SHP77 (cell line): ENCODE results near the gene VPS29.
A peak's percentile ranks its signal among the peaks of the same experiment; 100 is the strongest.
"Not testable (repeated sequence)": the region's sequence is repeated elsewhere in the genome, so short reads cannot be mapped to it uniquely, and the experiment has no call there.

ENCODE experiments used
- DNase-seq, 2 experiments: peaks; one replicate each; lab custom pipeline; 2025; lab: John Stamatoyannopoulos, UW

VPS29 gene

DNA sequence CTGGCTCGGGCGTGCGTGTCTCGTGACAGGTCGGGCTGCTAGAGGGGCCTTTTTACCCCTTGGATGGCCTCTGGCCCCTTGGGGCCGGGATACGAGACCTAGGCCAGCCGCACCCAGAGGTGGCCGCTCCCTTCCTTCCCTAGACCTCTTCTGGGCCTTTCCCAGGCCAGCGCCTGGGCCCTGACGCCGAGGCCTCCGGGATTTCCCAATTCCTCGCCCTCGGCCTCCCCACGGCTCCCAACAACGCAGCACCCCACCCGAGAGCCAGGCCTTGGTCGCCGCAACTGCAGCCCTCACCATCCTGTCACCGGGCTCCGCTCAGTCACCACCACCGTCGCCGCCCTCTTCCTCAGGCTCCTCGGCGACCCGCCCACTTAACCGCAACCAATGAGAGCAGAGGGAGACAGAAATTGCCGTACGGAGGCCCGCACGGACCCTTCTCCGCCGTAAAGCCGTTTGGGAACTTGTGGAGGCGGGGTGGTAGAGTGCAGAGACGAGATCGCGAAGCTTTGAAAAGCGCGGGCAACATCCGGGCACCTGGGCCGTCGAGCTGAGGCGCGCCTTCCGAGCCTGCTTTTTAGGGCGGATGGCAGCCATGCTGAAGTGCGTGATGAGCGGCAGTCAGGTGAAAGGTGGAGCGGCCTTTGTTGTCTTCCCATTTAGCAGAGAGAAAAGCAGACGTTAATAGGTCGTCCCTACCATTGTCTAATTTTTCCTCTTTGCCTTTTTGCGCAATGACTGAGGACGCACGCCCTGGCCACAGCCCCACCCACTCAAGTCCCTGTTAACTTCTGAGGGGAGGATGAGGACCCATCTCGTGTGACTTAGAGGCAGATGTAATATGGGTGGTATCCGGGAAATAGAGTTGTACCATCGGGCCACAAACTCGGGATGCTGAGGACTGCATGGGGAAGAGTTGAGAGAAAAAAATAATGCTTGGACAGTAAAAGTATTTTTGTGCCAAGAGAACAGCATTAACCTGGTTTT lies at the start of gene VPS29, which contains the start of gene RAD9B:
Gene VPS29 (minus strand): TSS at position 360 of the 987 bp plus-strand sequence. CDS start 60 bp downstream, at position 300.
Gene RAD9B (plus strand): TSS at position 580 of the 987 bp plus-strand sequence. CDS start 7 bp downstream, at position 587.
- peak; percentile 96 to 98 for DNase-seq

DNA sequence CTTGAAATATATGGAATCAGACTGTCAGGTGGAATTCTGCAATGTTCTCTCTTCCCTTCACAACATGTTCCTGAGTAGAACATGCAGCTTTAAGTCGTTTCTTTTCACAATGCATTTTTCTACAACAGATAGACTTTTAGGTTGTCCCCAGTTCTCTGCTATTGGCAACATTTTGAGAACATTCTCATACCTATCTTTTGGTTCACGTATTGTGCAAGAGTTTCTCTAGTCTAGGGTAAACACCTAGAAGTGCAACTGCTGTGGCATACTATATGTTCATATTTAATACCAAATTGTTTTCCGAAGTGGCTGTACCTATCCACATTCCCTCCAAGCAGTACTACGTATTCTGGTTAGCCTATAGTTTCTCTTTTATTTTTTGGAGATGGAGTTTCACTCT lies 49.1 kb upstream of the VPS29 start:
- no peak for DNase-seq

DNA sequence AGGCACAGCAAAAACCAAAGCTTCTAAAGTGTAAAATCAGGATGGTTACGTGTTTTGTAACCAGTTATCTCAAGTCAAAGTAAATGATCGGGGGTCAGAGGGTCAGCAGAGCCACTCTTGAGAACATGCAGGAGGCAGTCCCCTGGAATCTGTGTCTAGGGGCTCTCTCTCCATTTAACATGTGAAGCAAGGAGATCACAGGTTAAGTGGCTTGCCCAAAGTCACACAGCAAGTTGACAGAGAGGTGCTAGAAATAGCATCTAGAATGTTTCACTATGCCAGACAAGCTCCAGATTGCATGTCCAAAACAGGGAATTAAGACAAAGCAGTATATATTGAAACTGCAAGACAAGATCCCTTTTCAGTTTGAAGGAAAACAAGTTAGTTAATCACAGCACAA lies 47.8 kb upstream of the VPS29 start:
- no peak for DNase-seq

DNA sequence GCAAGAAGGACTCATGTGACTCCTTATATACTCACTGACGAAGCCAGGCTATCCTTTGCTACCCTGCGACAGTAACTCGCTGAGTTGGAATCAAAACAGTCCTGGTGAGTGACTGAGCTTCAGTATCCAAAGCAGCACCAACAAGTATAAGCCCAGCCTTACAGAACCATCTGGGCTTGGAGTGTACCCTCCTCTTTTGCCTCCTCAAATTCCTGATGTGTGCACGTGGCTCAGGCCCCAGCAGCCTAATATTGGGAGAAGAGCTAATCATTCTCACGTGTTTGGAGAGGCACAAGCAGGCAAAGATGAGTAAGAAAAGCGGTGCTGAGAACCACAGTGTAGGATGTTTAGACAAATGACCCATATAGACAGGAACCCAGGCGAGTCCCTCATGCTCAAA lies 46.8 kb upstream of the VPS29 start:
- DNase-seq = no peak

DNA sequence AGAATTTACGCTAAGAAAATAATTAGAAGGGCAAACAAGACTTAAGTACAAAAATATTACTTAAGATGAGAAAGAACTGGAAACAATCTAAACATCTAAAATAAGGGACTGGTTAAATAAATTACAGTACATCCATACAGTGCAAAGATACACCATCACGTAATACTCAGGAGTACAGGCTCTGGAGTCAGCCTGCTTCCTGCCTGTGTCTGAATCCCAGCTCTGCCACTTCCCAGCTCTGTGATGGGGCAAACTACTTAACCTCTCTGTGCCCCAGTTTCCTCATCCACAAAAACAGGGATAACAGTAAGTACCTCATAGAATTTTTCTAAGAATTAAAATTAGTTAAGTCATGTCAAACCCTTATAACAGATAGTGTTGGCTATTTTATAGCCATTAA lies 45.2 kb upstream of the VPS29 start:
- no peak for DNase-seq

DNA sequence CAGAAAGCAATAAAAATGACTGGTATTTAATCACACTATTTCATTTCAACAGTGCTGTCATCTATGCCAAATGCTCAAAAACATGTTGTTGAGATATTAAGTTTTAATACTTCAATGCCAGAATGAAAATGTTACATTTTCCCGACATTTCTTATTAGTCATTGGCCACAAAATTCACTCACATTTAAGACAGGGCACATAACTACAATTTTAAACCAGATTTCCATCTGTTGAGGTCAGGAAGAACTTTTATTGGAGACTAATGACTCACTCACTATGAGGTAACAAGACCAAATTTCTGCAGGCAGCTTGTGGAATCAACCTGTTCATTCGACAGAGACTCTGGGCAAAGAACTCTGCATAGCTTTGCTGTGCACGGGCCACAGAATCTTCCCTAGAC lies 44.4 kb upstream of the VPS29 start:
- DNase-seq = no peak

DNA sequence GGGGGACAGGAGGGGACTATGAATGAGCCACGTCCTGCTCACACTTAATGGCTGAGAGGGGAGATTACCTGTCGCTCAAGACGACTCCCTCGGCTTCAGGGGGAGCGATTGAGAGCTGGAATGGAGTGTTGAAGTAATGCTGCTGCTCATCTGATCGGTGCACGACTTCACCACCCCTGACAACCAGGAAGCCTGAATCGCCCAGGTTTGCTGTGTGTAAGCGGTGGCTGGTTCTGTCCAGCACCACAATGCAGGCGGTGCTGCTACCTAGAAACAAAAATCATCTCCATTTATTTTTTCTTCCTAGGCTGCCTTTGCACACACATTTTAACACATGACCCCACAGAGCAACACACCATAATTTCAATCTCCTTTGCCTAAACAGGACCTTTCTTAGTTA lies 43.9 kb upstream of the VPS29 start:
- DNase-seq = no peak

DNA sequence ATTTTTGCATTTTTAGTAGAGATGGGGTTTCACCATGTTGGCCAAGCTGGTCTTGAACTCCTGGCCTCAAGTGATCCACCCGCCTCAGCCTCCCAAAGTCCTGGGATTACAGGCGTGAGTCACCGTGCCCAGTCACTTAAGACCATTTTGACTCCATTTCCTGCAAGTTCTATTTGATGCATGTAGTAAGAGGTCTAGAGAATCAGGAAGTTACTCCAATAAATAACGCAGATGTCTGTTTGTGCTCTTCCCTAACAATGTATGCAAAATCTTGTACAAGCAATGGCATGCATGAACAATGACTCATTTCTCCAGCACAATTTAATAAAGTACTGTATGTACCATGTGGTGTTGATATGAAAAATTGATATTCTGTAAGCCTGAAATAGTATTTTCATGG lies 43.3 kb upstream of the VPS29 start:
- DNase-seq = not testable (repeated sequence)

DNA sequence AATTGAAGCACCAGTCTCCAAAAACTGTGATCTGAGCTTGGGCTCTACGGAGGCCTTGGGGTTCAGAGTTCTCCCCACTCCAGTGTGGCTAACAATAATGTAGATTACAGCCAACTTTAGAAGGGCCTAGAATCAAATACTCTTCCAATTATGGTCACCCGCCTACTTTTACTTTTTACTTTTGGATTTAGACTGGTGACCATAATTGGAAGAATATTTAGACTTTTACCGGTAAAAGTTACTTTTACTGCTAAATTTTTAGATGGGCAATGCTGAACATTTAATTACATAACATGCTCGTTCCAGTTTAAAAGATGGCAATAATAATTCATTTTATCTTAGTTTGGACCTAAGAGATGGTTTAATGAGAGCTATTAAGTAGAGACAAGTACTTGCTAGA lies 42.1 kb upstream of the VPS29 start:
- no peak for DNase-seq

DNA sequence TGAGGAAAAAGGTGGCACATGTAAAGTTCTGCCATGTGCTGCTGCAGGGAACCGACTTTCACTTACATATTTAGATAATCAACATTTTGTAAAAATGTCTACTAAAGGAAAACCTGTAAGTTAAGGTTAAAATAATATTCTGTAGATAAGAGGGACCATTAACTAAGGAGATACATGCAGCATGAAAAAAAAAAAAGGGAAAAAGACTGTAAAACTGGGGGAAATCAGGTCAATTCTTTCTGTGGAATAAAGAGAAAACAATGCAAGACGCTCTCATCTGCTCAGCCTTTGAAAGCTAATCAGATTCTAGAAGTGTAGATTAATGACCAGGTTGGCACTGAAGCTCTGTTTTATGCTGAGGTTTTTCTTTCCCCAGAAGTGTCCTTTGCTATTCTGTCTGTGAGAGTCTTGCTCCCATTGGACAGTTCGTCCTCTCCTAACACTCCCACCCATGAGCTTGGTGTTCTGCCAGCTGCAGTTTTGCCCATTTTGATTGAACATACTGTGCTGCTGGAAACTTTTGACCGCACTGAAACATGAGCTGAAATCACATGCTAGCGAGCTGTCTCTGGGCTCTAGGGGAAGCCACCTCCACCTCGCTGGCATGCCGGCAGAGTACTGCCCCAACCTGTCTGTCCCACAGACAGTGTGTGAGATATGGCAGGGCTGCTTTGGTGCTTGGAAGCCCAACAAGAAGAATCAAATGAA lies 41.5 kb upstream of the VPS29 start:
- no peak for DNase-seq

DNA sequence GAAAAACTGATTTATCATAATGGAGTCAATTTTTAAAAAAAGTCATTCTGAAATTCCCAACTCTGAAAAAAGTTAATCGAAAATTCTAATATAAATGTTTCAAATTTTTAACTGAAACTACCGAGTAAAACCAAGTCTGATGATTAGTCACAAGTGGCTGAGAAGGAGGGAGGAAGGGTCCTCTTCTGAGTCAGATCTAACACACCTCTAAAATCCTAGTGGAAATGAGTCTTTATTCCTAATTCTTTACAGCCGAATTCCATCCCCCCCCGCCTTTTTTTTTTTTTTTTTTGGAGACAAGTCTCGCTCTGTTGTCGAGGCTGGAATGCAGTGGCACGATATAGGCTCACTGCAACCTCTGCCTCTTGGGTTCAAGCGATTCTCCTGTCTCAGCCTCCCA lies 38.1 kb upstream of the VPS29 start:
- no peak for DNase-seq

DNA sequence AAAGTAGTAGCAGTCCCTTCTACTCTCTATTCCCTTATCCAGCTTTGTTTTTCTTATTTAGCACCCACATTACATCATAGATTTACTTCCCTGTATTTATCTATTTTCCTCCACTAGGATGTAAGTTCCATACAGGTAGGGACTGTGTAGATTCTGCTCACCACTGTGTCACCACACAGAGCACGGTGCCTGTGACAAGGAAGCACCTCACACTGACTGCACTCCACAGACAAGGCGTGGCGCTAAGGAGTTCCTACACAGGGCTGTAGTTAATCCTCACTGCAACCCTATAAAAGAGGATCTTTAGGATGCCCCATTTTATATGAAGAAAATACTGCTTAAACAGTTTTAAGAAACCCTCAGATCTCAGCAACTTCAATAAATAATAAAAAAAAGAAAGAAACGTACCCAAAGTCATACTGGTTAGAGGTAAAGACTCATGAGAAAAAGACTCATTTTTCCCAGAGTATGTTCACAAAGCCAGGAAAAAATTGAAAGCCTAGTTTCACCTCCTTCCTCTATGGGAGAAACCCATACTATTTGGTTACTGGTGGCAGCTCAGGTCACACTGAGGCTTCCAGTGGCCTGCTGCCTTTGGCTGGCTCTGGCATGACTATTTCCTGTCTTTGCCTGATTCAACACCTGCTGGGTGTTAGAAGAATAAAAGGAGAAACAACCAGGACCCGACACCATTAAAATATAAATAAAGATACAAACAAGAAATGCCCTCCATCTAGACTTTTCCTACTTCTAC lies 37.1 kb upstream of the VPS29 start:
- DNase-seq = no peak

DNA sequence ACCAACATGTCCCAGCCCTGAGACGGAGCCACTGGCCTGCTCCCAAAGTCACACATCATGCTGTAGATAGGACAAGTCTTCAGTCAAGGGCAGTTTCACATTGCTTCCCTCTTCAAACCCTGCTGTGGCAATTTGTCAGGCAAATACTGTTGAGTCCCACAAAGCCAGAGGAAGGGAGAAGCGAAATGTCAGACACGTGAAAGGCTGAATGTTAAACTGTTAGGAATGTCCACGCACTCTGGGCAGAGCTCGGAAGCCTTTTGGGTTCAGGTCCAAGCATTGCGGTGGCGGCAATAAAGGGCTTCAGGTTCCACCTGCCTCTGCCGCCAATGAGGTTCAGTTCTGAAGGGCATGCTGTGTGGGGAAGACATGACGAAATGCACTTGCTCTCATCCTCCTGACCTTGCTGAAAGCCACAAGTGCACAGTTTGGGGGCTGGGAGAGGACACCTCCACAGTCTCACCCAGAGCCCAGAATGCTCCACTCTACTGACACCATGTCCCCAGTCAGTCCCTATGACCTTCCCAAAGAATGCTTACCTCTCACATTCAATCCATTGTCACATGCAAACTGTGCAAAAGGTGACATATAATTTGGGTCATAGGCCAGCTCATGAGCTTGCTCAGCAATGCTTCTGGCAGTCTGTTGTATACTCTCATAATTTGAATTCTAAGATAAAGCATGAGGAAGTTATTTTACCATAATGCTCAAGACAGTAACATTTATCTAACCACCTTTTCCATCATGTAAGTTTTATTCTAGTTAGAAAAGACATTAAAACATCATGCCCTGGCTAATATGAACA lies 35.9 kb upstream of the VPS29 start:
- DNase-seq = no peak

DNA sequence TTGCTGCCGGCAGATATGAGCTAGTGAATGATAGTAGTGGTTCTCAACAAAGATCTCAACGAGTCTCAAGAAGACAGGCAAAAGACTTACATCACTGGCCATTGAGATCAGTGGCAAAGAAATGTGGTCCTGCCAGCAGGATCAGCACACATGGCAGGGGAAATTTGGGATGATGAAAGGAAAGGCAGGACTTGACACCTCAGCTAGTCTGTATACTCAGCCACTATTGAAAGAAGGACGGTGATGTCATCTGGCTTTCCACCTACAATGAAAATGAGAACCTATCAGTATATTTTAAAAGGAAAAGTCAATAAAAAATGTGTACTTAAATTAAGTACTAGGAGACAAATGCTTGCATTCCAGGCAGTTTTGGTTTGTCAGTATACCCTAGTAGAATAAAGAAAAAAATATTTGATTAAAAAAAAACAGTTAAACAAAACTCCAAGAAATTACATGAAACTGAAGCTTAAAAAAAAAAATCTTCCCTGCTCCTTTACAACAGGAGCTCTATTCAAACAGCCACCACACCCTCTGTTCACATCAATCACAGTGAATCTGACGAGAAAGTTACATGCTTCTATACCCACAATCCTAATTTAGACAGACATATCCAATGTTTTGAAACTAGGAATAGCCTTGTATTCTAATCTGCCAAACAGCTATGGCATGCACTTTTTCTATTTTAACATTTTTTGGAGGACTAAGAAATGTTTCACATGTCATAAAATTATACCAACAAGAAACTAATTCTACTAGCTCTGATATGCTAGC lies 35.1 kb upstream of the VPS29 start:
- DNase-seq = no peak

DNA sequence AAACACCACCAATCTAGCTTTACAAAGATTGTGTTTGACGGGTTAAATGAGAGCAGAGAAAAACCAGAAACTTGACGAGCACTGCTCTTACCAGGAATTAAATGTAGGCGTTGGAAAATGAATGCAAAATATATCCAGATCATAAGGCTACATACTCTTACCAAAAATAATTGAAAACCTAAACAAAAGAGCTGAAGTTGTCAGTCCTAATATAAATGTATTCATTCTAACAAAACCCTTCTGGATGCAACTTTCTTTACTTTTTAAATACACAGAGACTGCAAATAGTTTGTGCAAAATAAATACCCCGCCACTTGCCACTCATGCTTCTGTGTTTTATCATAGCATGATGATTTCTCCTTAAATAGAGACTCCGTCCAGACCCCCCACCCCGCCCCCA lies 32.9 kb upstream of the VPS29 start:
- DNase-seq = no peak

DNA sequence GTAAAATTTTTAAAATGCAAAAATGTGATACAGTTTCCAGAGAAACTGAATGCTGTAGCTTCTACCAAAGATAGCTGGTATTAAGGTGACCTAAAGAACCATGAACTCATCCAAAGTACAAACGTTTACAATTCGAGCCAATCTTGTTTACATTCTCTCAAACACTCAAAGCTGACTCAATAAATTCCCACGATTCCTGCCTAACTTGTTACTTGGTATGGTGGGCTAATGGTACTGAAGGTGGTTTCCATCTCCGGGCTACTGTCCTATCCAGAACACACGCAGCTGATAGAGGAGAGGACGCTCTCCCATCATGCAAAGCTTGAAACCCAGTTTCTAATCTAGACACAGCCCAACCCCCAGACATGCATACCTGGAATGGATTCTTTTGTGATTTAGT lies 31.7 kb upstream of the VPS29 start:
- DNase-seq = no peak

DNA sequence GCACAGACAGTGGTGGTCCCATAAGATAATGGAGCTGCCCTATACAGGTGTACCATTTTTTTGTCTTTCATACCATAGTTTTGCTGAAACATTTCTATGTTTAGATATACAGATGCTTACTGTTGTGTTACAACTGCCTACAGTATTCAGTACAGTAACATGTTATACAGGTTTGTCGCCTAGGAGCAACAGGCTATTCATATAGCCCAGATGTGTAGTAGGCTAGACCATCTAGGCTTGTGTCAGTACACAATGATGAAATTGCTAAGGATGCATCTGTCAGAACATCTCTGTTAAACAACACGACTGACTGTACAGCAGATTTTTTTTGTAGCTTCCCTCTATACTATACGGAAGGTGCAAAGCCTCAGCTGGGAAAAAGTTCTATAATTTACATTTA lies 30.7 kb upstream of the VPS29 start:
- no peak for DNase-seq

DNA sequence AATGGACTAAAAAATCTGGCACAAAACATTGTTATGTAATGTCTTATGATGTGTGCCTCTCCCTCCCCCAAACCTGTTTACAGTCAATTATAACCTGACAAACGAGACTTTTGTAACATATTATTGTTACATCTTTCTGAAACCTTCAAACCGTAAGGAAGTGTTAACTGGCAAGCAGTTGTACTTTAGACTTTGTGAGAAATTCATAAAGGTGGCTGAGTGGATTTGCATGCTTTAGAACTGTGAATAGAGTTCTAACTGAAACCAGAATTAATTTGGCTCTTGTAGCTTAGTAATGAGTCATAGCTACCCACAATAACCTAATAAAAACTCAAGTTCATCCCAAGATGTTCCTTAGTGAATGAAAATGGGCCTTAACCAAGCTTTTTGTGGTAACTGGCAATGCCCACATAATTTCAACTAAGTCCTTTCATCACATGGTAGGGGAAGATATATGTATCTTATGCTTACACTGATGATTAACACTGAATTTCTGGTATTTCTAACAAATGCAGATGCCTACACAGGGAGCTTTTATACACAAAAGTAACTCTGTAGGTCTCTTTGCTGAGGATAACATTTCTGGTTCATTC lies 29.9 kb upstream of the VPS29 start:
- no peak for DNase-seq

DNA sequence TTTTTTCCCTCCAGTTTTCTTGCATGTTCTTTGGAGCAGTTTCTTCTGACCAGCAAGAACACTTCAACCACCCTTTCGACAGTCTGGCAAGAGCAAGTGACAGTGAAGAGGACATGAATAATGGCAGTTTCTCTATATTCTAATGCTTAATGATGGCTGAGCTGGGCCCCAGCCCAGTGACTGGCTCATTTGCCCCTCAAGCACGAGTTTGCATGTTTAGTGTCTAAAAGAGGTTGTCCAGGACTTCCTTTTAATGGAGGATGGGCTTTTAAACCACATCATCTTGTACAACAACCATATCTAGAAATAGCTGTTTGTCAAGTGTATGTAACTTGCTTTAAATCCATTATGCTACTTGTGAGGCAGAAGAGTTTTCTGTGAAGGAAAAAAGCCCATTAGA lies 28.6 kb upstream of the VPS29 start:
- DNase-seq = no peak

DNA sequence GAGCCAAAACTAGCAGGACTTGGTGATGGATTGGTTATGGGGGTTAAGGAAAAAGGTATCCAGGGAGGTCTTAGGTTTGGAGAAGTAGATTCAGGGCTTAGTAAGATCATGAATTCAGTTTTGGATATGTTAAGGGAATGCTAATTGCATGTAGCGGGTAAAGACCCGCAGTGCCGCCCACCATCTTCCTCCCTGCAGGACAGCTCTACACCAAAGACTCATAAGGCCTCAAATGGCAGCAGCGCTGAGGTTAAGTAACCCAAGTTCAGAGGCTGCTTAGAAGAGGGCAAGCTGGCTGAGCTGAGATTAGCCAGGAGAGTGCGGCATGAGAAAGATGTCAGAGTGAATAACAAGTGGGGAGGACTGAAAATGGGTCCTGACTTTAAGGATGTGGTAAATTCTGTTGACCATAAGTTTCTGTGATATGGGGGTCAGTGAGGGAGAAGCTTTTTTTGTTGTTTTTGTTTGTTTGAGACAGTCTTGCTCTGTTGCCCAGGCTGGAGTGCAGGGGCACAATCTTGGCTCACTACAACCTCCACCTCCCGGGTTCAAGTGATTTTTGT lies 26.4 kb upstream of the VPS29 start:
- no peak for DNase-seq
